ENCODE data around the gene CCDC3. TPM values are rescaled to one million over a fixed set of nuclear protein-coding genes. Genes with fewer than 3 reads are reported as not detected.

CCDC3 gene
- total and polyA plus RNA-seq, 2 of the 8 experiments (the other 6 are each of a cell fraction or from before 2014, with no cell fraction given): 3.4 to 3.7 TPM

- no peak for TF ChIP-seq CHD1 (IDR thresholded peaks at IDR 0.05; ENCODE audit: low read depth, low read length)
- no peak for TF ChIP-seq TEAD4 (IDR thresholded peaks at IDR 0.05; ENCODE audit: low read depth, low read length)
- TF ChIP-seq CEBPB (IDR thresholded peaks at IDR 0.05; ENCODE audit: low read depth, low read length): no peak
- TF ChIP-seq SP1 (IDR thresholded peaks at IDR 0.05; ENCODE audit: low read depth, low read length): no peak
These were observed 26.9 kb downstream of the CCDC3 start (continued) for GRCh38 chr10:12974491-12975199.

Data from H1 (cell line).